DND-41 (cell line): Measurements from ENCODE around the gene NACC2.

Source experiments
- ATAC-seq: fragments of 200-7000 bp; cut with Tn5 transposase; 3 replicates; pipeline ENCODE4 v1.9.1; 2021; ENCODE audit warnings: low read depth; ENCODE audit not compliant: insufficient read depth
- DNase-seq: peaks from one replicate; pipeline ENCODE4 v3.0.0-alpha.2; 2020
- H2AFZ ChIP-seq: 2 replicates; pipeline ENCODE4 v1.6.0; 2012; ENCODE audit warnings: low read depth, low read length
- H3K27ac ChIP-seq: 2 replicates; pipeline ENCODE4 v1.5.1; 2012; ENCODE audit warnings: low read length, inconsistent platforms
- H3K27me3 ChIP-seq: fragments of 200-600 bp; sonication (generic); 2 replicates; pipeline ENCODE4 v1.6.0; 2012; ENCODE audit warnings: low read length, mild to moderate bottlenecking, inconsistent platforms; ENCODE audit not compliant: insufficient read depth, poor library complexity
- H3K36me3 ChIP-seq: 2 replicates; pipeline ENCODE4 v1.5.1; 2012; ENCODE audit warnings: low read length, inconsistent platforms; ENCODE audit not compliant: insufficient read depth
- H3K4me1 ChIP-seq: 2 replicates; pipeline ENCODE4 v1.5.1; 2012; ENCODE audit warnings: mild to moderate bottlenecking, low read length; ENCODE audit not compliant: insufficient read depth
- H3K4me2 ChIP-seq: 2 replicates; pipeline ENCODE4 v1.6.0; 2012; ENCODE audit warnings: mild to moderate bottlenecking, moderate library complexity, low read length, inconsistent platforms; ENCODE audit not compliant: insufficient read depth
- H3K4me3 ChIP-seq, 2 experiments: fragments of 200-600 bp in 1 of 2; shearing (Covaris generic) in 1 of 2; 2 replicates each; pipeline ENCODE4 v1.5.1; 2012 to 2016; ENCODE audit warnings: inconsistent platforms in 2 of 2, low read length in 2 of 2, mild to moderate bottlenecking in 2 of 2, low read depth in 1 of 2, moderate library complexity in 1 of 2
- H3K79me2 ChIP-seq: 2 replicates; pipeline ENCODE4 v1.6.0; 2012; ENCODE audit warnings: low read length, inconsistent platforms; ENCODE audit not compliant: insufficient read depth
- H3K9ac ChIP-seq: 2 replicates; pipeline ENCODE4 v1.6.0; 2012; ENCODE audit warnings: low read depth, mild to moderate bottlenecking, inconsistent platforms, low read length, moderate library complexity
- H3K9me3 ChIP-seq: 2 replicates; pipeline ENCODE4 v1.5.1; 2012; ENCODE audit warnings: low read length, moderate library complexity, mild to moderate bottlenecking, inconsistent platforms; ENCODE audit not compliant: insufficient read depth, severe bottlenecking
- H4K20me1 ChIP-seq: 2 replicates; pipeline ENCODE4 v1.6.0; 2012; ENCODE audit warnings: low read length; ENCODE audit not compliant: insufficient read depth
- EZH2 ChIP-seq: IDR thresholded peaks from 3 replicates; pipeline ENCODE4 v1.6.1; 2012; ENCODE audit warnings: borderline replicate concordance, low read depth, mild to moderate bottlenecking, moderate library complexity, low read length, inconsistent platforms; ENCODE audit not compliant: severe bottlenecking
- TF ChIP-seq, protein P1 (sequence below): IDR thresholded peaks from 2 replicates; pipeline ENCODE4 v1.5.1; 2012; ENCODE audit warnings: borderline replicate concordance, low read length, moderate library complexity, mild to moderate bottlenecking; ENCODE audit not compliant: poor library complexity, severe bottlenecking; ENCODE audit errors: extremely low read depth

NACC2 gene

DNA sequence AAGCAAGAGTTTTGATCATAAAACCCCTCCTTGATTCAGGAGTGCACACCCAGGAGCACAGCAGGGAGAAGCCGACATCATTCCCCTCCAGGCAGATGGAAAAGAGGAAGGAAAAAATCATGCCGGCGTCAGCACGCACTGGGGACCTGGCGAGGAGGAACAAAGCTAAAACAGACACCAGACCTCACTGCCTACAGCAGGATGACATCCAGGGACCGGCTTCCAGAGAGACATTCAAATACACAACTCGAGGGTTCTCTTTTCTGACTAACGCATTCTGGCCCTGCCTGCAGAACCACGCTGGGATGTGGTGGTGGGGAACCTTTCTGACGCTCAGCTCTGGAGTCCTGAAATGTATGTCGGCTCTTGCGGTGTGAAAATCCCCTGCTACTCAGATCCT lies 136.6 kb downstream of the NACC2 start:
- peaks cover 11% of the 10 kb centered on the region for H3K36me3 ChIP-seq
- H3K9ac ChIP-seq, result no peak overlapping the region
- no peak overlapping the region for H2AFZ ChIP-seq
- H3K27me3 ChIP-seq, result no peaks in the 10 kb centered on the region
- peaks cover 35% of the 10 kb centered on the region for H3K4me1 ChIP-seq
- no peaks in the 10 kb centered on the region for H3K9me3 ChIP-seq
- no peak overlapping the region for H3K27ac ChIP-seq
- H3K4me2 ChIP-seq, result peak overlapping the region; percentile 33; the same call in 1 of the 2 replicates
- DNase-seq, result no peak
- TF ChIP-seq, protein P1, sequence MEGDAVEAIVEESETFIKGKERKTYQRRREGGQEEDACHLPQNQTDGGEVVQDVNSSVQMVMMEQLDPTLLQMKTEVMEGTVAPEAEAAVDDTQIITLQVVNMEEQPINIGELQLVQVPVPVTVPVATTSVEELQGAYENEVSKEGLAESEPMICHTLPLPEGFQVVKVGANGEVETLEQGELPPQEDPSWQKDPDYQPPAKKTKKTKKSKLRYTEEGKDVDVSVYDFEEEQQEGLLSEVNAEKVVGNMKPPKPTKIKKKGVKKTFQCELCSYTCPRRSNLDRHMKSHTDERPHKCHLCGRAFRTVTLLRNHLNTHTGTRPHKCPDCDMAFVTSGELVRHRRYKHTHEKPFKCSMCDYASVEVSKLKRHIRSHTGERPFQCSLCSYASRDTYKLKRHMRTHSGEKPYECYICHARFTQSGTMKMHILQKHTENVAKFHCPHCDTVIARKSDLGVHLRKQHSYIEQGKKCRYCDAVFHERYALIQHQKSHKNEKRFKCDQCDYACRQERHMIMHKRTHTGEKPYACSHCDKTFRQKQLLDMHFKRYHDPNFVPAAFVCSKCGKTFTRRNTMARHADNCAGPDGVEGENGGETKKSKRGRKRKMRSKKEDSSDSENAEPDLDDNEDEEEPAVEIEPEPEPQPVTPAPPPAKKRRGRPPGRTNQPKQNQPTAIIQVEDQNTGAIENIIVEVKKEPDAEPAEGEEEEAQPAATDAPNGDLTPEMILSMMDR, result no peak
- TF ChIP-seq EZH2, result no peak
- no peak for ATAC-seq
- no peak overlapping the region for H3K4me3 ChIP-seq
- peaks cover 36% of the 10 kb centered on the region for H4K20me1 ChIP-seq
- peaks cover 51% of the 10 kb centered on the region for H3K79me2 ChIP-seq

DNA sequence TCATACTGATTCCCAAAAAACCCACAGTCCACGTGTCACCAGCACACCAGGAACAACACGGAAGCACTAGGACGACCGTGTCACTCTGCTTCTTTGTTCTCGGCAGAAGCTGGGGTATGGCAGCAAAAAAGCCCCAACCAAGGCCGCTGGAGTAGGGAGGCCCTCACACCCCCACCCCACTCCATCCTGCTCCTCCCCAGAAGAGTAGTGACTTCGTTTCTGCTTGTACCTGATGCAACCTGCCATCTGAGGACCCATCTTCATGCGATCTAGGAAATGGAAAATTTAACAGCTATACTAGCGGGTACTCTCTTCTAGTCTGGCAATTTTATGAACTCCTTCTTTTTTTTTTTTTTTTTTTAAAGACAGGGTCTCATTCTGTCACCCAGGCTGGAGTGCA lies 137.7 kb downstream of the NACC2 start:
- Histone ChIP-seq H3K36me3 (peaks cover 18% of the 10 kb centered on the region), H2AFZ (no peak overlapping the region), H3K27ac (no peak overlapping the region), H3K9ac (no peak overlapping the region), H3K9me3 (no peaks in the 10 kb centered on the region), H3K4me2 (no peak overlapping the region), H3K4me3 (no peak overlapping the region), H3K4me1 (peaks cover 32% of the 10 kb centered on the region), H3K27me3 (no peaks in the 10 kb centered on the region), H4K20me1 (peaks cover 36% of the 10 kb centered on the region), H3K79me2 (peaks cover 51% of the 10 kb centered on the region)
- ATAC-seq (no peak), DNase-seq (no peak)
- TF ChIP-seq, protein P1, result no peak
- TF ChIP-seq EZH2, result no peak

DNA sequence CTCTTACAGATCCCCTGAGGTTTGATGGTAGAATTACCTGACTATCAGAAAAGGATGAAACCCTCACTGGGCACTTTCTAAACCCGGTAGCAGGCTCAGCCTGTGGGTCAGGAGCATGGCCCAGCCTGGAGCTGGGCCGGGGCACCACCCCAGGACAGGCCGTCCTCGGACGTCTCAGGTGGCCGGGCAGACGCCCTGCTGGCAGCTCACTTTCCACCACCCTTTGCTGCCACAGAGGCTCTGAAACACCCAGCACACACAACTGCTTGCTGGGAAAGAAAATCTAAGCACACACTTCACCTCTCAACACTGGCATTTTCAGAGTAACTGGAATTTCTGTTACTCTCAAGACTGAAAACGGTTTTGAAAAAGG lies 138.3 kb downstream of the NACC2 start:
- H3K9me3 ChIP-seq, result no peaks in the 10 kb centered on the region
- no peak overlapping the region for H3K27ac ChIP-seq
- no peak for TF ChIP-seq EZH2
- TF ChIP-seq, protein P1, result no peak
- peaks cover 51% of the 10 kb centered on the region for H3K79me2 ChIP-seq
- H3K4me3 ChIP-seq, result no peak overlapping the region
- no peak for DNase-seq
- no peak overlapping the region for H3K4me2 ChIP-seq
- H3K27me3 ChIP-seq, result no peaks in the 10 kb centered on the region
- no peak overlapping the region for H2AFZ ChIP-seq
- peaks cover 36% of the 10 kb centered on the region for H4K20me1 ChIP-seq
- no peak overlapping the region for H3K9ac ChIP-seq
- ATAC-seq, result no peak
- peaks cover 24% of the 10 kb centered on the region for H3K36me3 ChIP-seq
- peaks cover 25% of the 10 kb centered on the region for H3K4me1 ChIP-seq
